ENCODE data around the gene AIRE. TPM values are rescaled to one million over a fixed set of nuclear protein-coding genes. Genes with fewer than 3 reads are reported as not detected.

The AIRE gene
- total RNA-seq, 2 experiments from 2014 or later, result 0.11 to 0.16 TPM

DNA sequence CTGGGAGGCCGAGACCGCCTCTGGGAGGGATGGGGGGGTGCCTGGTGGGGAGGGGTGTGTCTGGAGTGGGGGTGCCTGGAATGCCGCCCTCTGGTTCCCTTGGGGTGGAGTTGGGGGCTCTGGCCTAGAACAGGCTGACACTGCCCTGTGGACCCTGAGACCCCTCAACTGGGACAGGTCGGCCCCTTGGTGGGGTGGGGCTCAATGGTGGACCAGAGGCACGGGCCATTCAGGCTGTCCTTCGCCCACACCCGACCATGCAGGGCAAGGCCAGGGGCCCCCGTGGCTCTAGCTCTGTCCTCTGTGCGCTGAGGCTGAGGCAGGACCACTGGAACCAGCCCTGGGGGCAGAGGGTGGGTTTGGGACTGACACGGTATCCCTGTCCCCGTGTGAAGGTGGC is 28.9 kb downstream of the AIRE start:
- CTCF ChIA-PET, result no interaction called here
- Mint-ChIP-seq H3K9me3 (no peaks in the 10 kb centered on the region), H3K27me3 (no peaks in the 10 kb centered on the region), H3K4me1 (ENCODE audit: low read depth) (peaks cover 5% of the 10 kb centered on the region), H3K27ac (no peak overlapping the region), H3K4me3 (no peak overlapping the region), H3K36me3 (ENCODE audit: low read depth) (peaks cover 36% of the 10 kb centered on the region)
- Histone ChIP-seq H3K27ac (ENCODE audit: low read depth in 1 of 2, low read length in 2 of 2) (no peak overlapping the region), H3K9me3 (ENCODE audit: control insufficient read depth in 1 of 2, insufficient read depth in 1 of 2, low read length in 2 of 2) (no peaks in the 10 kb centered on the region), H3K4me1 (ENCODE audit: insufficient read depth, low read length) (no peaks in the 10 kb centered on the region), H3K27me3 (ENCODE audit: control insufficient read depth in 1 of 2, insufficient read depth in 2 of 2, low read length in 2 of 2) (no peaks in the 10 kb centered on the region), H3K4me3 (ENCODE audit: low read length) (no peak overlapping the region), H3K36me3 (ENCODE audit: insufficient read depth, low read length) (peaks cover 85% of the 10 kb centered on the region)
- intact Hi-C loops (cut with DNase I, micrococcal nuclease), result no loop called here
- TF ChIP-seq, protein P1, sequence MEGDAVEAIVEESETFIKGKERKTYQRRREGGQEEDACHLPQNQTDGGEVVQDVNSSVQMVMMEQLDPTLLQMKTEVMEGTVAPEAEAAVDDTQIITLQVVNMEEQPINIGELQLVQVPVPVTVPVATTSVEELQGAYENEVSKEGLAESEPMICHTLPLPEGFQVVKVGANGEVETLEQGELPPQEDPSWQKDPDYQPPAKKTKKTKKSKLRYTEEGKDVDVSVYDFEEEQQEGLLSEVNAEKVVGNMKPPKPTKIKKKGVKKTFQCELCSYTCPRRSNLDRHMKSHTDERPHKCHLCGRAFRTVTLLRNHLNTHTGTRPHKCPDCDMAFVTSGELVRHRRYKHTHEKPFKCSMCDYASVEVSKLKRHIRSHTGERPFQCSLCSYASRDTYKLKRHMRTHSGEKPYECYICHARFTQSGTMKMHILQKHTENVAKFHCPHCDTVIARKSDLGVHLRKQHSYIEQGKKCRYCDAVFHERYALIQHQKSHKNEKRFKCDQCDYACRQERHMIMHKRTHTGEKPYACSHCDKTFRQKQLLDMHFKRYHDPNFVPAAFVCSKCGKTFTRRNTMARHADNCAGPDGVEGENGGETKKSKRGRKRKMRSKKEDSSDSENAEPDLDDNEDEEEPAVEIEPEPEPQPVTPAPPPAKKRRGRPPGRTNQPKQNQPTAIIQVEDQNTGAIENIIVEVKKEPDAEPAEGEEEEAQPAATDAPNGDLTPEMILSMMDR (IDR thresholded peaks at IDR 0.05), result no peak
- POLR2A ChIA-PET, result interaction anchor here (1.0 kb wide), 1 partner anchor 24 kb away, joined by 3 read pairs; the partner anchor contains the start of gene CFAP410
- ATAC-seq (ENCODE audit: poor library complexity) (no peak), DNase-seq (no peak)

DNA sequence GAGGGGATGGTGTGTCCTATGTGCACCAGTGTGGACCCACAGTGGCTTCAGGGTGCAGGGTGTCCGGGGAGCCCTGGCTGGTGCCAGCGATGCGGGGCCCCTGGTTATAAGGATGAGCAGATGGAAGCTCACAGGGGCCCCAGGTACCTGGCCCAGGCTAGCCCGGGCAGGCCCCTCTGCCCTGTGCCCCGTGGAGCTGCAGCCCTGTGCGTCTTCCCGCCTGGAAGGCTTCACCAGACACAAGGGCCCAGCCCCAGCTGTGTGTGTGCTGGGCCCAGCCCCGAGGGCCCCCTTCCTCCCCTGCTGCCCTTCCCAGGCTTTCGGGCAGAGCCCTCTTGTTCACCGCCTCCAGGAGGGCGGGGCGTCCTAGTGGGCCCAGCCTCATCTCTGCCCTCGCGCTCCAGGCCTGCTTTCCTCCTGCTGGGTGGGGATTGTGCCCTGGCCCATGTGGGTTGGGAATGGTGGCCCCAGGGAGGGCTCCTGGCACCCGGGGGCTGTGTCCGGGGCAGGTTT is 30.1 kb downstream of the AIRE start:
- Histone ChIP-seq H3K27me3 (ENCODE audit: control insufficient read depth in 1 of 2, insufficient read depth in 2 of 2, low read length in 2 of 2) (no peaks in the 10 kb centered on the region), H3K36me3 (ENCODE audit: insufficient read depth, low read length) (peaks cover 80% of the 10 kb centered on the region), H3K27ac (ENCODE audit: low read depth in 1 of 2, low read length in 2 of 2) (no peak overlapping the region), H3K9me3 (ENCODE audit: control insufficient read depth in 1 of 2, insufficient read depth in 1 of 2, low read length in 2 of 2) (no peaks in the 10 kb centered on the region), H3K4me1 (ENCODE audit: insufficient read depth, low read length) (no peaks in the 10 kb centered on the region), H3K4me3 (ENCODE audit: low read length) (no peak overlapping the region)
- H3K27ac Mint-ChIP-seq, result no peak overlapping the region
- ChIA-PET POLR2A (interaction anchor here (1.0 kb wide), 1 partner anchor 23 kb away, joined by 3 read pairs; the partner anchor contains the start of gene CFAP410), CTCF (no interaction called here)
- H3K4me1 Mint-ChIP-seq (ENCODE audit: low read depth), result peaks cover 5% of the 10 kb centered on the region
- peaks cover 41% of the 10 kb centered on the region for H3K36me3 Mint-ChIP-seq (ENCODE audit: low read depth)
- TF ChIP-seq, protein P1 (IDR thresholded peaks at IDR 0.05), result no peak
- ATAC-seq (ENCODE audit: poor library complexity) (no peak), DNase-seq (no peak)
- H3K9me3 Mint-ChIP-seq, result no peaks in the 10 kb centered on the region
- H3K27me3 Mint-ChIP-seq, result no peaks in the 10 kb centered on the region
- H3K4me3 Mint-ChIP-seq, result no peak overlapping the region
- intact Hi-C loops (cut with DNase I, micrococcal nuclease), result no loop called here

DNA sequence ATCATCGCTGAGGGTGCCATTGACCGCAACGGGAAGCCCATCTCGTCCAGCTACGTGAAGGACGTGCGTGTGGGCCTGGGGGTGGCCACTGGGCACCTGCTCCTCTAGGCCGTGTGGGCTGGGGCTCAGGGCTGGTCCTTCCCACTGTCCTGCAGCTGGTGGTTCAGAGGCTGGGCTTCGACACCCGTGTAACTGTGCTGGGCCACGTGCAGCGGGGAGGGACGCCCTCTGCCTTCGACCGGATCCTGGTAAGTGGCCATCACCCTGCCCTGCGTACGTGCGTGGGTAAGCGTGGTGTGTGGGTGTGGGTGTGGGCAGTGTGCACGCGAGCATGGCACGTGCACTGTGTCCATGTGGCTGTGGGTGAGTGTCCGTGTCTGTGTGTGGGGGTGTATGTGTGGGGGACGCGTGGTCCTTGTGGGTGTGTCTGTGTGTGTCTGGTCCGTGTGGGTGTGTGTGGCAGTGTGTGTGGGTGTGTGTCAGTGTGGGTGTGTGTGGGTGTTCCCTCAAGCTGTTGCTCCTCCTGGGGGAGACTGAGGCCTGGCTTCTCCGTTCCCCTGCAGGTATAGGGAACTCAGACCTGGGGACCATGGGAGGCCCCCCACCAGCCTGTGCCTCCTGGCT is 30.7 kb downstream of the AIRE start:
- peaks cover 36% of the 10 kb centered on the region for H3K36me3 Mint-ChIP-seq (ENCODE audit: low read depth)
- ATAC-seq (ENCODE audit: poor library complexity), result no peak
- H3K9me3 Mint-ChIP-seq, result no peaks in the 10 kb centered on the region
- Histone ChIP-seq H3K9me3 (ENCODE audit: control insufficient read depth in 1 of 2, insufficient read depth in 1 of 2, low read length in 2 of 2) (no peaks in the 10 kb centered on the region), H3K4me3 (ENCODE audit: low read length) (no peak overlapping the region), H3K27ac (ENCODE audit: low read depth in 1 of 2, low read length in 2 of 2) (no peak overlapping the region), H3K27me3 (ENCODE audit: control insufficient read depth in 1 of 2, insufficient read depth in 2 of 2, low read length in 2 of 2) (no peaks in the 10 kb centered on the region), H3K36me3 (ENCODE audit: insufficient read depth, low read length) (peaks cover 76% of the 10 kb centered on the region), H3K4me1 (ENCODE audit: insufficient read depth, low read length) (no peaks in the 10 kb centered on the region)
- no peaks in the 10 kb centered on the region for H3K4me1 Mint-ChIP-seq (ENCODE audit: low read depth)
- H3K4me3 Mint-ChIP-seq, result no peak overlapping the region
- no peaks in the 10 kb centered on the region for H3K27me3 Mint-ChIP-seq
- DNase-seq, result no peak
- ChIA-PET POLR2A (no interaction called here), CTCF (no interaction called here)
- intact Hi-C loops (cut with DNase I, micrococcal nuclease), result no loop called here
- TF ChIP-seq, protein P1 (IDR thresholded peaks at IDR 0.05), result no peak
- no peak overlapping the region for H3K27ac Mint-ChIP-seq

Measured in CD4-positive, alpha-beta T cell (primary cell).